ENCODE results near the gene ACADM.
"Not testable (repeated sequence)": the region's sequence is repeated elsewhere in the genome, so short reads cannot be mapped to it uniquely, and the experiment has no call there.

ACADM gene
- 16.2 to 29.8 (median 25.6) reads per million in 4 donors for total RNA-seq

DNA sequence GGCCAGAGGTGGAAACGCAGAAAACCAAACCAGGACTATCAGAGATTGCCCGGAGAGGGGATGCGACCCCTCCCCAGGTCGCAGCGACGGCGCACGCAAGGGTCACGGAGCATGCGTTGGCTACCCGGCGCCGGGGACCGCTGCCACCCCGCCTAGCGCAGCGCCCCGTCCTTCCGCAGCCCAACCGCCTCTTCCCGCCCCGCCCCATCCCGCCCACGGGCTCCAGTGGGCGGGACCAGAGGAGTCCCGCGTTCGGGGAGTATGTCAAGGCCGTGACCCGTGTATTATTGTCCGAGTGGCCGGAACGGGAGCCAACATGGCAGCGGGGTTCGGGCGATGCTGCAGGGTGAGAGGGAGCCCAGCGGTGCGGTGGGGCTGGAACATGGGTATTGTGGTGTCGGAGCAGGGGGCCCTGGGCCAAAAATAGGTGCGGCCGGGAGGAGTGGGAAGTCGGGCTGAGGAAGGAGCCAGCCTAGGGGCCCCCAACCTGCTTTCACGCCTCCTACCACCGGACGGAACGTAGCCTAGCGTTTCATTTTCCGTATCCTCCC, at the start of gene ACADM:
Gene ACADM (plus strand): TSS at position 238 of the 551 bp plus-strand sequence. CDS start 79 bp downstream, at position 317.
- peak; percentile 54 to 91 (median 70) for DNase-seq

GRCh38 chr1:75677443-75677842, 47.1 kb upstream of the ACADM start:
- no peak for DNase-seq

DNA sequence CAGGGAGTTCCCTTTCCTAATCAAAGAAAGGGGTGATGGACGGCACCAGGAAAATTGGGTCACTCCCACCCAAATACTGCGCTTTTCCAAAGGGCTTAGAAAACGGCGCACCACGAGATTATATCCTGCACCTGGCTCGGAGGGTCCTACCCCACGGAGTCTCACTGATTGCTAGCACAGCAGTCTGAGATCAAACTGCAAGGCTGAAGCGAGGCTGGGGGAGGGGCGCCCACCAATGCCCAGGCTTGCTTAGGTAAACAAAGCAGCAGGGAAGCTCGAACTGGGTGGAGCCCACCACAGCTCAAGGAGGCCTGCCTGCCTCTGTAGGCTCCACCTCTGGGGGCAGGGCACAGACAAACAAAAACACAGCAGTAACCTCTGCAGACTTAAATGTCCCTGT, 46.5 kb upstream of the ACADM start:
- not testable (repeated sequence) for DNase-seq

DNA sequence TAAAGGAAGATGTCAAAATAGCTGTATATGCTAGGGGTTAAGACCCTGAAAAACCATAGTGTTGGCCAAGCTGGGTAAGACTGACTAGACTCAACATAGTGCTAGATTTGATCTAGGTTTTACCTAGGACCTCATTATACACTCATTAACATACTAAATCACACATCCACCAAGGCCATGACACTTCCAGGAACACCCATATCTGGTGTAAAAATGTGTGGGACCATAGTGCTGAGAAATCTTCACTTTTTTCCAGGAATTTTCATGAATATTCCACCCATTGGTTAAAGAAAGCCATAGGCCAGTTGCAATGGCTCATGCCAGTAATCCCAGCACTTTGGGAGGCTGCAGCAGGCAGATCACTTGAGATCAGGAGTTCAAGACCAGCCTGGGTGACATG, 34.0 kb upstream of the ACADM start:
- DNase-seq, result no peak

DNA sequence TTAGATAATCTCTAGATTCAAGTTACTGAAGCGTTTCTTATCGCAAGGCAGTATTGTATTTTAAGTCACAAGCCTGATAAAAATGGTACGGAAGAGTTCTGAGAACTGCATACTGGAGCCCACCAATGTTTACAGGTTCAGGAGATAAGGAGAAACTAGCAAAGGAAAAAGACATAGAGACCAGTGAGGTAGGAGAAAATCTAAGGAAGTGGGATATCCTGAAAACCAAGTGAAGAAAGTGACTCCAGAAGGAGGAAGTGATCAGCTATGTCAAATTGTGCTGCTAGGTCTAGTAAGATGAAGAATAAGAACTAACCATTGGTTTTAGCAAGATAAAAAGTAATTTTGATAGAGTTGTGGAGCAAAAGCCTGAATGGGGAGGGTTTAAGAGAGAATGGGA, 31.0 kb upstream of the ACADM start:
- DNase-seq, result no peak

- no peak for DNase-seq
Observed at GRCh38 chr1:75696000-75696399, 28.5 kb upstream of the ACADM start.

DNA sequence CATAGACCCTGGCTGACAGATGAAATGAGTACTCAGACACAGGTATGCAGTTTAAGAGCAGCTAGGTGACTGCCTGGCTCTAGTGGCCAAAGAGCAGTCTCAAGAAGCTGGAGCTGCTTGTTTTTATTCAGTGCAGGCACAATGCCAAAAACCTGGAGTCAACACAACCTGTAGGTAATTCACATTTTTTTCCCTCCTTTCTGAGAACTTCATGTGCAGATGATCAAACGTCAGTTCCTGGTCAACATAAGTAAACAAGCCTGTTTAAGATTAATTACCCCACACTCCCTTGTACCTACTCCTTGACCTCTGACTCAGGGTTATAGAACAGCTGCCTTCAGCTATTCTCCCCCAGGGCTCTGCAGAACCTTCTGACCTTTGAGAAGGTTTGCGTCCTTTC, 17.3 kb upstream of the ACADM start:
- DNase-seq, result no peak

DNA sequence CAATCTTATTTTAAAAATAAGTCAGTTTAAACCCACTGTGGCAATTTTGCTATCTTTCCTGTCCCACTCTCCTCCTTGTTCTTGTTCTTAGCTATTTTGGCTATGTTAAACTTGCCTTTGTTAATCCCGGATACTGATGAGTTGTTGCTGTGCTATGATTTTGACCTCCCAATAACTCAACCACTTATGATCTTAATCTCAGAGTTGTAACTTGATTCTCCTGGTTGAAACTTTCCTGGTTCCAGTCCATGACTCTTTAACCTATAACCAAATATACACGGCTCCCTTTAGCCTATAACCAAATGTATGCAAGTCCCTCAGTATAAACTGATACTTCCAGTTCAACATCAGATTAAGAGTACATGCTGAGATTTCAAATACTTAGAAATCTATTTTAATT, 15.6 kb upstream of the ACADM start:
- no peak for DNase-seq

- DNase-seq, result no peak
Observed at GRCh38 chr1:75710832-75711231, 13.7 kb upstream of the ACADM start.

GRCh38 chr1:75711846-75712245, 12.7 kb upstream of the ACADM start:
- no peak for DNase-seq

GRCh38 chr1:75712306-75712705, 12.2 kb upstream of the ACADM start:
- no peak for DNase-seq

GRCh38 chr1:75719810-75720209, 4.7 kb upstream of the ACADM start:
- DNase-seq, result no peak

- DNase-seq, result no peak
Observed at GRCh38 chr1:75720325-75720724, 4.2 kb upstream of the ACADM start.

DNA sequence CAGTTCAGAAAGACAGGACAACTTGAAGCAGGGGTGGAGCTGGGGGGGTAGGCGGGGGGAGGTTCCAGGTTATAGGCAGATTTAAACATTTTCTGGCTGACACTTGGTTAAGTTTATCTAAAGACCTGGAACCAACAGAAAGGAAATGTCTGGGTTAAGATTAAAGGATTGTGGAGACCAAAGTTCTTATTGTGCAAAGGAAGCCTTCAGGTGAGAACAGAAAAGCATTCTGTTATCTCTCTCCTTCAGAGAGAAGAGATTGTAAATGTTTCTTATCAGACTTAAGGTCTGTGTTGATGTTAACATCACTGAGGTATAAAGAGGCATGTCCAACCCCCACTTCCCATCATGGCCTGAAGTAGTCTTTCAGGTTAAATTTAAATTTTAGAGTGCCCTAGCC, 3.7 kb upstream of the ACADM start:
- no peak for DNase-seq

DNA sequence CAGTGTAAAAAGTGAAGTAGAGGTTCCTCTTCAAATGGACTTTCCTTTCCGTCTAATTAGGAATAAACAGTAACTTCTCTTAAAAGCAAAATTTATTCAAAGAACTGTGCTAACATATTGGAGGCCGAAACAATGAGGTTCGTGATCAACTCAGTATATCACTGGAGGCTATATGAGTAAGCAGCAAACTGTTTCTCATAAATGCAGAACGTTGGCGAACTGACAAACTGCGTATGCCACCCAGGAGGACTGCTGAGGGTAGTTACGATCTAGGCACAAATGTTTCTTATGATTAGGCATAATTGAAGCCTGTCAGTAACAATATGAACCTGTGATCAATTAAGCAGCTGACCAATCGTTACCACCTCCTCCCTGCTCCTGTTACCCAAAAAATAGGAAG, 2.3 kb upstream of the ACADM start:
- DNase-seq, result not testable (repeated sequence)

DNA sequence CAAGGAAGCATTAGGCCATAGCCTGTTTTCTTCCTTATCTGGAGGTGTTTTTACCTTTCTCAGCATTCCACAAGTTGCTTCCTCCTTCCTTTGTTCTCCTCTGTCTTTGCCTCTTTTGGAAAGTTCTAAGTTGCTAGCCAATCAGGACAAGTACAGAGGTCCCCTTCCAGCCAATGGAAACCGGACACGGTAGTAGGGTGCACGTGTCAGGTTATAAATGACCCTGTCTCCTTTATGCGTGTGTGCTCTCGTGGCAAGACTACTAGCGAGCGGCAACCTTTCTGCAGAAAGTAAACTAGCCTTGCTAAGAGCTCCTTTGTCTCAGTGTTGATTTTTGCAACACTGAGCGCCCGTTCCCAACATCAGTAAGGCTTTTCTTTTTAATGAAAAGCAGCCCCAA, 1.5 kb upstream of the ACADM start:
- DNase-seq, result no peak

DNA sequence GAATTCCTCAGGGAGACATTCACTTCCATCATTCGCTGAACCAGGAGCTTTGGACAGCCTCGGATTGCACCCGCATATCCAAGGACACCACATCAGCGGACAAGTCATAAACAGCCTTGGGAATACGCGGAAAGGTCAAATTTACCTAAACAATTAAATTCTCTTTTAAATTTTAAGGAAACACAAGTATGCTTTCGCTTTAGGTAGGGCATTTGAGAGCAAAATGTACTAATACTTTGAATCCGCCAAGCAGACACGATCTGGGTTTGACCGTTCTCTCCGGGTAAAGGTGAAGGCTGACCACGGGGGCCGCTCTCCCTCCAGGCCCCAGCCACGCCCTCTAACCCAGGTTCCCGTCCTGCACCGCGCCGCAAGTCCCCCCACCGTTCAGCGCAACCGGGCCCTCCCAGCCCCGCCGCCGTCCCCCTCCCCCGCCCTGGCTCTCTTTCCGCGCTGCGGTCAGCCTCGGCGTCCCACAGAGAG, 479 bp upstream of the ACADM start:
- peak; percentile 41 to 81 (median 56) for DNase-seq

GRCh38 chr1:75725266-75725665, 757 bp downstream of the ACADM start:
- no peak for DNase-seq

DNA sequence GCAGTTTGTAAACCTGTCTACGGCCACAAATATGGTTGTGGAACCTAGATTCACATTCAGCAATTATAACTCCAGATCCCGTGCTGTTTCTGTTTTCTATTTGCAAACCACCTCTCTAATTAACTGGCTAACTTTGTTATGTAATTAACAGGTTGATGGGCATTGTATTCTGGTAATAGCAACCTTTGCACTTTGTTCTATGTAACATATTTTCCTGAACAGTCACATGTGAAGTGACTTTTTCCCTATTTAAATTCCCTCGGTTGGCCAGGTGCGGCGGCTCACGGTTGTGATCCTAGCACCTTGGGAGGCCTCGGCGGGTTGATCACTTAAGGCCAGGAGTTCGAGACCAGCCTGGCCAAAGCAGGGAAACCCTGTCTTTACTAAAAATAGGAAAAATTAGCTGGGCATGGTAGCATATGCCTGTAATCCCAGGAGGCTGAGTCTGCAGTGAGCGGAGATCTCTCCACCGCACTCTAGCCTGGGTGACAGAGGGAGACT, 1.4 kb downstream of the ACADM start:
- no peak for DNase-seq

DNA sequence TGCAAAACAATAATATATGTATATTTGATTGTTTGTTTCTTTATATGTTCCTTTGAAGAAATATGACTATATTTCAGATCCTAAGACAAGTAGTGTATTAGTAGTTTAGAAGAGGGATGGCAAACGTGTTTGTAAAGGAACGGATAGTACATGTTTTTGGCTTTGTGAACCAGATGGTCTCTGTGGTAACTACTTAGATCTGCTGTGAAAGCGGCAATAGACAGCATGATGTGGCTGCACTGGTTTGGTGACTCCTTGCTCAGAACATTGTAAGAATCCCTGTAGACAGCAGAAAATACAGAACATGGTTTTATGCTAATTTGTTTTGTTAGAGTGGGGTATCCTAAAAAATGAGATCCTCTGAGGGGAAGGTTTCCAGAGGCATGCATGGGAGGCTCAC, 3.1 kb downstream of the ACADM start:
- DNase-seq, result no peak

- DNase-seq, result no peak
Observed at GRCh38 chr1:75730432-75730831, 5.9 kb downstream of the ACADM start.

DNA sequence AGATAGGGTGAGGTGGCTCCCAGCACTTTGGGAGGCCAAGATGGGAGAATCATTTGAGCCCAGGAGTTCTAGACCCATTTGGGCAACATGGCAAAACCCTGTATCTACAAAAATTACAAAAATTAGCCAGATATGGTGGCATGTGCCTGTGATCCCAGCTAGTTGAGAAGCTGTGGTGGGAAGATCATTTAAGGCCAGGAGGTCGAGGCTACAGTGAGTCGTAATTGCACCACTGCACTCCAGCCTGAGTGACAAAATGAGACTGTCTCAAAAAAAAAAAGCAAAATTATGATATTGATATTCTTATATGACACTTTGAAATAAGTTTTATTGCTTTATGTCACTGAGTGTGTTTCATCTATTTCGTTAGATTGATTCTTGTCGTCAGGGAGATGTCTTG, 7.4 kb downstream of the ACADM start:
- no peak for DNase-seq

DNA sequence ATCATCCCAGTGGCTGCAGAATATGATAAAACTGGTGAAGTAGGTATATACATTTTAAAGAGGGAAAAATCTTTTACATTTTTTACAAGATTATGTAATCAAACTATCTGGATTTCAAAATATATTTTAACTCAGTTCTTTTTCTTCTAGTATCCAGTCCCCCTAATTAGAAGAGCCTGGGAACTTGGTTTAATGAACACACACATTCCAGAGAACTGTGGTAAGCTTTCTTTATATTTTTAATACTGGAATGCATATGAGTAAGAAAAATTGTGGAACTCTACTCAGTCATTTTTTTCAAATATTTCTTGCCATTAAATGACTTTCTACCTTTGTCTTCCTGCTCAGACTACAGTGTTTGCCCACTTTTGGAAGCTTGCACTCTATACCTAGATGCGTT, 8.2 kb downstream of the ACADM start:
- no peak for DNase-seq

- DNase-seq, result no peak
Observed at GRCh38 chr1:75733661-75734060, 9.2 kb downstream of the ACADM start.

DNA sequence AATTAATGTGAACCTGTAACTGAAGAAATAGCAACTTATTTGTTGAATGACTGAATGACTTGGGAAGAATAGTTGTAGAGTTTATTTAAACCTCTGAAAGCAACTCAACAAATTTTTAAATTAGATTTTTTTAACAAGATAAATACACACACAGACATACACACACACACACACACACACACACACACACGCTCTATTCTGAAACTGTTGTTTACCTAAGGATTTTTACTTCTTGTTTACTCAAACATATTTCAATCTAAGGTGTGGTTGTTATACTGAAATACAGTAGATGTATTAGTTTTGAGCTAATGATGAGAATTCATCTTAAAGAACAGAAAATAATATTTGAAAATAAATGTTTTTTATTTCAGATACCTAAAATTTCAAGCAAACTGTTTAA, 11.5 kb downstream of the ACADM start:
- no peak for DNase-seq

Measured in T-helper 1 cell (primary cell).